ENCODE data around the gene ZNF215.
A peak's percentile ranks its signal among the peaks of the same experiment; 100 is the strongest.
"Not testable (repeated sequence)": the region's sequence is repeated elsewhere in the genome, so short reads cannot be mapped to it uniquely, and the experiment has no call there.

Gene ZNF215

GRCh38 chr11:6926208-6927029 is at the start of gene ZNF215:
Gene ZNF215, plus strand, starts transcription at chr11:6926426. Its CDS starts 5,847 bp downstream, at chr11:6932273.
- peak; percentile 14 for DNase-seq

GRCh38 chr11:6876914-6877313 is 49.3 kb upstream of the ZNF215 start:
- DNase-seq, result no peak

GRCh38 chr11:6882751-6883150 is 43.5 kb upstream of the ZNF215 start:
- no peak for DNase-seq

- not testable (repeated sequence) for DNase-seq
Observed at GRCh38 chr11:6887711-6888110, 38.5 kb upstream of the ZNF215 start.

- no peak for DNase-seq
Observed at GRCh38 chr11:6888830-6889229, 37.4 kb upstream of the ZNF215 start.

GRCh38 chr11:6889835-6890234 is 36.4 kb upstream of the ZNF215 start:
- DNase-seq, result no peak

GRCh38 chr11:6892400-6892799 is 33.8 kb upstream of the ZNF215 start, which contains the start of gene OR2D2:
Gene OR2D2, minus strand, starts transcription at chr11:6892500. Its CDS starts 0 bp downstream, at chr11:6892500.
- DNase-seq, result no peak

GRCh38 chr11:6894097-6894496 is 32.1 kb upstream of the ZNF215 start:
- no peak for DNase-seq

- no peak for DNase-seq
Observed at GRCh38 chr11:6895010-6895409, 31.2 kb upstream of the ZNF215 start.

- DNase-seq, result no peak
Observed at GRCh38 chr11:6898911-6899310, 27.3 kb upstream of the ZNF215 start.

GRCh38 chr11:6900327-6900999 is 25.8 kb upstream of the ZNF215 start:
- no peak for DNase-seq

- DNase-seq, result not testable (repeated sequence)
Observed at GRCh38 chr11:6904804-6905203, 21.4 kb upstream of the ZNF215 start.

GRCh38 chr11:6911378-6911777 is 14.8 kb upstream of the ZNF215 start:
- no peak for DNase-seq

GRCh38 chr11:6911948-6912347 is 14.3 kb upstream of the ZNF215 start:
- no peak for DNase-seq

GRCh38 chr11:6919698-6920097 is 6.5 kb upstream of the ZNF215 start:
- no peak for DNase-seq

- no peak for DNase-seq
Observed at GRCh38 chr11:6920702-6921101, 5.5 kb upstream of the ZNF215 start, which contains the start of gene OR2D3. Gene OR2D3, plus strand, starts transcription at chr11:6921002. Its CDS starts 0 bp downstream, at chr11:6921002.

GRCh38 chr11:6925007-6925577 is 1.1 kb upstream of the ZNF215 start:
- no peak for DNase-seq

GRCh38 chr11:6925636-6926207 is 504 bp upstream of the ZNF215 start:
- no peak for DNase-seq

GRCh38 chr11:6927030-6927617 is 898 bp downstream of the ZNF215 start:
- DNase-seq, result no peak

GRCh38 chr11:6928916-6929315 is 2.7 kb downstream of the ZNF215 start:
- DNase-seq, result no peak

- DNase-seq, result no peak
Observed at GRCh38 chr11:6931146-6931713, 5.0 kb downstream of the ZNF215 start.

GRCh38 chr11:6932145-6932544 is 5.9 kb downstream of the ZNF215 start:
- no peak for DNase-seq

- no peak for DNase-seq
Observed at GRCh38 chr11:6941970-6942369, 15.7 kb downstream of the ZNF215 start.
